ENCODE results near the gene POLR2E.
"Not testable (repeated sequence)": the region's sequence is repeated elsewhere in the genome, so short reads cannot be mapped to it uniquely, and the experiment has no call there.

POLR2E gene

GRCh38 chr19:1128106-1128505, 32.9 kb upstream of the POLR2E start:
- in situ Hi-C loops (cut with MboI; ENCODE audit: low pct_unique_long_range_greater_than_20kb, low sequenced_read_pairs): loop anchor here (10.0 kb wide), 1 partner anchor 57 kb away; no protein-coding TSS in a partner anchor
- no peak for DNase-seq

DNA sequence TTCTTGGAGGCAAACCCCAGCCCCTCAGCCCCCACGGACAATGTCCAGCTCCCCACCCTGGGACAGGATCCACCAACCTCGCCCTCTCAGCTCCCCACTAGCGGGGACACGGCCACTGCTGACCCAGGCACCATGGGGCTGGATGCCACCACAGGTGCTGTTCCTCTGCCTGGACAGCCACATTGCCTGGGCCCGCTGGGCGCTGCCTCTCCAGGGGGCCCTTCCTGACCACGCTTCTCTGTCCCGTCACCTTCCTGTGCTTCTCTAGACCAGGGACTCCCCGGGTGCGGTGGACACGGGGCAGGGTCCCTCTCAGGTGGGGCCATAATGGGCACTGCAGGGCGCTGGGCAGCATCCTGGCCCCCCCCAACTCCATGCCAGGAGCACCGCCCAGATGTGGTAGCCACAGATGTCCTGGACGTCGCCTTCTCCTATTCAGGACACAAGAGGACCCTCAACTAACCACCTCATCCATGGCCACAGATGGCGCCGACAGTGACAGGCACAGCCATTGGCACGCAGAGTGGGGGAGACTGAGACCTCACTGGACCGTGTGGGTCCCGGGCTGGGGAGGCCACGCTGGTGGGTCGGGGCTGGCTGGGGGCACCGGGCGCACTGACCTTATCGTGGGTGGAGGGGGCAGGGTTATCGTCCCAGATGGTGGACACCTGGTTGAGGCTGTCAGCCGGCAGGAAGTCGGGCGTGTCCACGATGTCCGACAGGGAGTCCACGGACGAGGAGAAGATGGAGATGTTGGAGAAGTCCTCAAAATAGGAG, 32.0 kb upstream of the POLR2E start:
- in situ Hi-C loops (cut with MboI; ENCODE audit: low pct_unique_long_range_greater_than_20kb, low sequenced_read_pairs): loop anchor here (10.0 kb wide), 1 partner anchor 58 kb away; no protein-coding TSS in a partner anchor
- DNase-seq: no peak

- in situ Hi-C loops (cut with MboI; ENCODE audit: low pct_unique_long_range_greater_than_20kb, low sequenced_read_pairs): loop anchor here (10.0 kb wide), 1 partner anchor 59 kb away; no protein-coding TSS in a partner anchor
- no peak for DNase-seq
These were observed 30.7 kb upstream of the POLR2E start for GRCh38 chr19:1125601-1126467.

- in situ Hi-C loops (cut with MboI; ENCODE audit: low pct_unique_long_range_greater_than_20kb, low sequenced_read_pairs): loop anchor here (10.0 kb wide), 1 partner anchor 61 kb away; no protein-coding TSS in a partner anchor
- DNase-seq: no peak
These were observed 28.9 kb upstream of the POLR2E start for GRCh38 chr19:1123885-1124677.

DNA sequence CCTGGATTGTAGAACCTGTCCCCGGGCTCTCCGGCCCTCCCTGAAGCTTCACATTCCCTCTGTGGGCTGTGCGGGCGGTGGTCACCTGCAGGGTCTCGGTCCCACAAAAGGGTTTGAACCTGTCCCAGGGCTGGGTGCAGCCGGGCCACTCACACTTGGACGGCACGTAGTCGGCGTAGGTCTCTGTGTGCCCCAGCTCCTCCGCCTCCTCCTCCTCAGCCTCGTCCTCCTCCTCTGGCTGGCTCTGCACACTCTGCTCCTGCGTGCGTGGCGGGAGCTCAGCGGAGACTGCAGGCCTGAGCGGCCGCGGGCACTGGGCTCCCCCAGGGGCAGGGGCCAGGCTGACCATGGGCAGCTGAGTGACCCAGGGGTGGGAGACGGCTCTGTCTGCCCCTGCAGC, 28.2 kb upstream of the POLR2E start:
- DNase-seq: no peak
- in situ Hi-C loops (cut with MboI; ENCODE audit: low pct_unique_long_range_greater_than_20kb, low sequenced_read_pairs): loop anchor here (10.0 kb wide), 1 partner anchor 61 kb away; no protein-coding TSS in a partner anchor

DNA sequence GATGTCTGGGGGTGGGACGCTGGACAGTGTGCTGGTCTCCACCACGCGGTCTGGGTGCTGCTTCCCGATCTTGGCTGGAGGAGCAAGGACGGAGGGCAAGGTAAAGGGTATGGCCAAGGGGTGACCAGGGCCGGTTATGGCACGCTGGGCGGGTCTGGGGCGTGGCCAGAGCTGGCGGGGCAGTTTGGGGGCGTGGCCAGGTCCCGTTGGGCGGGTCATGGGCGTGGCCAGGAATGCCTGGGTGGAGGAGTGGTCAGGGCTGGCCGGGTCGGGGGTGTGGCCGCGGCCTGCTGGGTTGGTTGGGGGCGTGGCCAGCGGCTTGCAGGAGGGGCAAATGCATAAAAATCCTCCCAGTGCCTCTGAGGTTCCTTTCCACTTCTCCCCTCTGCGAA, 27.8 kb upstream of the POLR2E start:
- in situ Hi-C loops (cut with MboI; ENCODE audit: low pct_unique_long_range_greater_than_20kb, low sequenced_read_pairs): loop anchor here (10.0 kb wide), 1 partner anchor 62 kb away; no protein-coding TSS in a partner anchor
- peak; percentile 55 for DNase-seq

DNA sequence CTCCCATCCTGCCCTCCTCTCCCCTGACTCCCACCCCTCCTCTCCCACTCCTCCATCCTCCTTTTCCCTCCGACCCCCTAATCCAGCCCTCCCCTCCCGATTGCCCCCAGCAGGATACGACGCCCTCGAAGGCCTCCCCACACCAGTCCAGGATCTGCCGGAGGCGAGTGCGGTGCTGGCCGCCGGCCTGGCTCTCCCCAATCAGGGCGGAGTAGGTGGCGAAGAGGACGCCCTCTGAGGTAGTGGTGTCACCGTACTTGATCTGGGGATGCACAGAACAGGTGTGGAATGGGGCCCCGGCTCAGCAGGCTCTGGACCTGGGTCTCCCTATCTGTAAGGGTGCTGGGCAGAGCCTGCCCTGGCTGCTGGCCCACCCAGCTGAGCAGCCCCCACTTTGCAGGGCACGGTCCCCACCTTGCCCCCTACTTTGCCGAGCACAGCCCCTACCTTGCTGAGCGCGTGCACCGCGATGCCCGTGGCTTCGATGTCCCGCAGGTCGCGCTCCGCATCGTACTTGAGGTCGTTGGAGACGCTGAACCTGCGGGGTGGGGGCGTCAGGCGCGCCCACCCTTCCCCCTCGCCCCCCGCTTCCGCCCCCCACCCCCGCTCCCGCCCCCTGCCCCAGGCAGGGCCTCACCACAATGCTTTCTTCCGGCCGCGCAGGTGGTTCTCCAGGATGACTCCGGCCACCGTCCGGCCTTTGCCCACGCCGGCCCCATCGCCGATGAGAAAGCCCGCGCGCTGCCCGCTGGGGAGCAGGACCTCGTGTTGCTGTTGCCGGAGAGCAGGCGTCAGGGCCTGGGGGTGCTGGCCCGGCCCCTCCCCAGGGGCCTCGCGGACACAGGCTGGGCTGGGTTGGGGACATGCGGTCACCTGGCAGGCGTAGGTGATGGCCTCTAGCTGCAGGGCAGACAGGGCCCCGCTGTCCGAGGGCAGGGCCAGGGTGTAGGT, 27.1 kb upstream of the POLR2E start:
- DNase-seq: no peak
- in situ Hi-C loops (cut with MboI; ENCODE audit: low pct_unique_long_range_greater_than_20kb, low sequenced_read_pairs): loop anchor here (10.0 kb wide), 1 partner anchor 63 kb away; no protein-coding TSS in a partner anchor

GRCh38 chr19:1121395-1121794, 26.2 kb upstream of the POLR2E start:
- in situ Hi-C loops (cut with MboI; ENCODE audit: low pct_unique_long_range_greater_than_20kb, low sequenced_read_pairs): loop anchor here (10.0 kb wide), 1 partner anchor 63 kb away; no protein-coding TSS in a partner anchor
- DNase-seq: no peak

DNA sequence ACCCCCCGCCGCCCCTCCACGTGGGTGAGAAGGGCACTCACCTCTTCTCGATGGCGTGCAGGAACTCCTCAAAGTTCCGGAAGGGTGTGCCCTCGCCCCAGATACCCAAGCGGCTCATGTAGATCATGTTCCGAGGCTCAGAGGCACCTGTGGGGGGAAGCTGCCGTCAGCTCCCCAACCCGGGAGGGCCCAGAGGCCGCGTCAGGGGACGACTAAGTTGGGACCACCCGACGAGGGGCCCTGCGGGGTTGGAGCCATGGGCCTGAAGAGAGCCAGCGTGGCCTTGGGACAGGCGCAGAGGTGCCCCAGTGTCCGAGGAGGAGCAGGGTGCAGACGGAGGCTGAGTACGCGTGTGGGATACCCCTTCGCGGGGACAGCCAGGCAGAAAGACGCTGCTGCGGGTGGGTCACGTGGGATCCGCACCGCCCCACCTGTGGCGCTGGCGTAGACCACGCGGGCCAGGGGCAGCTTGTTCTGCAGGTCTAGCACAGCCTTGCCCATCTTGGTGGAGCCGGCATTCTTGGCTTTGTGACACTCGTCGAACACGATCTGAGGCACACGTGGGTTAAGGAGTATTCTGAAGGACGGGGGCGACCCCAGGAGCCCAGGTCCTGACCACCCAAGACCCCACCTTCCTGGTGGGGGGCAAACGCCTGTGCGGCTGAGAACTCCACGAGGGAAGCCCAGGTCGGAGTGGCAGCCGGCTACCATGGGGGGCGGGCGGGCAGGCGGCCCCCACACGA, 24.5 kb upstream of the POLR2E start:
- in situ Hi-C loops (cut with MboI; ENCODE audit: low pct_unique_long_range_greater_than_20kb, low sequenced_read_pairs): loop anchor here (10.0 kb wide), 1 partner anchor 65 kb away; no protein-coding TSS in a partner anchor
- no peak for DNase-seq

GRCh38 chr19:1118999-1119398, 23.8 kb upstream of the POLR2E start:
- in situ Hi-C loops (cut with MboI; ENCODE audit: low pct_unique_long_range_greater_than_20kb, low sequenced_read_pairs): no loop called here

DNA sequence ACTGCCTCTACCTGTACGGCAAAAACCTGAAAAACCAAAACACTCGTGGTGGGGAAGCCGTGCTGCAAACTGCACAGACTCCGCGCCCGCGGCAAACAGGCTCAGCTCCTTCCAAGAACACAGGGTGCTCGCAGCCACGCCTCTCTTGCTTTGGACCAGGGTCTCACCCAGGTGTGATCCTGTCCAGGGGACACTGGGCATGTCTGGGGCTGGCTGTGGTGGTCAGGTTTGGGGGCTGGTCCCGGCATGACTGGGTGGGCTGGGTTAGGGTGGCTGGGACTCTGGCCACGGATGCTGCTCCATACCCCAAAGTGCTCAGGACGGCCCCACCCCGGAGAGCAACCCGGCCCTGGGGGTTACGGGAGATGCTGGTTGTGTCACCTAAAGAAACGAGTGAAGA, 22.5 kb upstream of the POLR2E start:
- in situ Hi-C loops (cut with MboI; ENCODE audit: low pct_unique_long_range_greater_than_20kb, low sequenced_read_pairs): no loop called here
- no peak for DNase-seq

More at GRCh38 chr19:1118999-1119398, 23.8 kb upstream of the POLR2E start:
- no peak for DNase-seq

- in situ Hi-C loops (cut with MboI; ENCODE audit: low pct_unique_long_range_greater_than_20kb, low sequenced_read_pairs): no loop called here
- no peak for DNase-seq
These were observed 21.8 kb upstream of the POLR2E start for GRCh38 chr19:1116726-1117581.

- in situ Hi-C loops (cut with MboI; ENCODE audit: low pct_unique_long_range_greater_than_20kb, low sequenced_read_pairs): no loop called here
- no peak for DNase-seq
These were observed 20.7 kb upstream of the POLR2E start for GRCh38 chr19:1115646-1116420.

GRCh38 chr19:1114728-1115127, 19.6 kb upstream of the POLR2E start:
- in situ Hi-C loops (cut with MboI; ENCODE audit: low pct_unique_long_range_greater_than_20kb, low sequenced_read_pairs); DNase-seq: not testable (repeated sequence)

- DNase-seq: no peak
- in situ Hi-C loops (cut with MboI; ENCODE audit: low pct_unique_long_range_greater_than_20kb, low sequenced_read_pairs): no loop called here
These were observed 18.9 kb upstream of the POLR2E start for GRCh38 chr19:1113986-1114483.

Measured in KBM-7 (cell line).